MCF 10A (cell line): ENCODE data around the gene SSC5D. TPM values are rescaled to one million over a fixed set of nuclear protein-coding genes. Genes with fewer than 3 reads are reported as not detected.

Experiments used
- BruUV-seq: library from RNA; stranded (reverse); fragments of 400-500 nt; replicated peaks from 2 replicates; lab custom pipeline; 2021; lab: Mats Ljungman, UMichigan
- CTCF ChIA-PET: fragments of 300-600 bp; sonication (Branson Sonifier 250); formaldehyde crosslinking; extraction: SDS; loops from one replicate; lab custom pipeline; 2021; ENCODE audit warnings: antibody characterized with exemption, inconsistent platforms; lab: Yijun Ruan, JAX
- POLR2A ChIA-PET: fragments of 300-600, 350-650 bp; sonication (Branson Sonifier 250); formaldehyde crosslinking; extraction: SDS; loops from one replicate; lab custom pipeline; 2020; ENCODE audit warnings: antibody characterized with exemption, inconsistent platforms; lab: Yijun Ruan, JAX
- DNase-seq: peaks from one replicate; pipeline ENCODE4 v3.0.0-alpha.2; 2018; ENCODE audit not compliant: unreplicated experiment
- H3K27ac Mint-ChIP-seq: one replicate; pipeline ENCODE4 v1.8.0; 2022; ENCODE audit warnings: mild to moderate bottlenecking, low read depth, mixed read lengths; ENCODE audit not compliant: unreplicated experiment
- H3K27me3 Mint-ChIP-seq: one replicate; pipeline ENCODE4 v1.8.0; 2022; ENCODE audit warnings: mixed read lengths; ENCODE audit not compliant: insufficient read depth, unreplicated experiment
- H3K36me3 Mint-ChIP-seq: one replicate; pipeline ENCODE4 v1.8.0; 2022; ENCODE audit warnings: mild to moderate bottlenecking, moderate library complexity, mixed read lengths; ENCODE audit not compliant: insufficient read depth, unreplicated experiment
- H3K4me1 Mint-ChIP-seq: one replicate; pipeline ENCODE4 v1.8.0; 2022; ENCODE audit warnings: mixed read lengths; ENCODE audit not compliant: insufficient read depth, unreplicated experiment
- H3K4me3 Mint-ChIP-seq: one replicate; pipeline ENCODE4 v1.8.0; 2022; ENCODE audit warnings: mild to moderate bottlenecking, moderate library complexity, mixed read lengths; ENCODE audit not compliant: unreplicated experiment
- H3K9me3 Mint-ChIP-seq: one replicate; pipeline ENCODE4 v1.8.0; 2022; ENCODE audit warnings: mixed read lengths; ENCODE audit not compliant: unreplicated experiment
- CTCF ChIP-seq: fragments of 200-600 bp; IDR thresholded peaks from one replicate; pipeline ENCODE4 v1.8.0; 2022; ENCODE audit warnings: antibody characterized with exemption, mild to moderate bottlenecking; ENCODE audit not compliant: unreplicated experiment
- intact Hi-C: fragments of 100-400 bp; cut with micrococcal nuclease; formaldehyde crosslinking; loops from 2 replicates; pipeline ENCODE4 v1.14.1; 2022
- total RNA-seq: library from RNA; stranded (reverse); gene quantifications from 2 replicates; pipeline ENCODE4 v1.2.3, GENCODE V29; 2022

The SSC5D gene
- total RNA-seq, 1 experiment from 2014 or later = 0.33 TPM

- no peaks in the 10 kb centered on the region for H3K27me3 Mint-ChIP-seq
- CTCF ChIA-PET = interaction anchor here (0.7 to 1.8 kb wide), 5 partner anchors 10 to 325 kb away, joined by 3 to 13 read pairs (median 8); no protein-coding TSS in a partner anchor
- no peaks in the 10 kb centered on the region for H3K9me3 Mint-ChIP-seq
- BruUV-seq = no TSS peak
- POLR2A ChIA-PET = interaction anchor here (0.8 to 3.9 kb wide), 5 partner anchors 9 to 133 kb away, joined by 3 to 46 read pairs (median 3); partner anchors contain the start of genes FIZ1 and ZNF628
- no peaks in the 10 kb centered on the region for H3K36me3 Mint-ChIP-seq
- TF ChIP-seq CTCF = no peak
- H3K4me1 Mint-ChIP-seq = peaks cover 17% of the 10 kb centered on the region
- peak within 1 kb of the TSS; percentile 87 for H3K27ac Mint-ChIP-seq
- peak; percentile 50 for DNase-seq
- intact Hi-C loops = no loop called here
- H3K4me3 Mint-ChIP-seq = peak within 1 kb of the TSS; percentile 69
Measured at GRCh38 chr19:55484593-55485438, 3.4 kb upstream of the SSC5D start, which contains the start of gene NAT14. NAT14 (plus strand) TSS chr19:55485188; CDS start chr19:55485709, 521 bp downstream.

- peak overlapping the region; percentile 87 for H3K27ac Mint-ChIP-seq
- peaks cover 13% of the 10 kb centered on the region for H3K4me1 Mint-ChIP-seq
- H3K4me3 Mint-ChIP-seq = peak overlapping the region; percentile 69
- H3K9me3 Mint-ChIP-seq = no peaks in the 10 kb centered on the region
- no peak for DNase-seq
- intact Hi-C loops = no loop called here
- ChIA-PET CTCF (interaction anchor here (0.5 to 3.1 kb wide), 7 partner anchors 12 to 326 kb away, joined by 3 to 16 read pairs (median 5); no protein-coding TSS in a partner anchor), POLR2A (interaction anchor here (0.8 to 3.9 kb wide), 5 partner anchors 10 to 133 kb away, joined by 3 to 46 read pairs (median 3); partner anchors contain the start of genes FIZ1 and ZNF628)
- no peaks in the 10 kb centered on the region for H3K27me3 Mint-ChIP-seq
- TSS peak; percentile 19 for BruUV-seq
- no peaks in the 10 kb centered on the region for H3K36me3 Mint-ChIP-seq
- no peak for TF ChIP-seq CTCF
Measured at GRCh38 chr19:55485439-55486011, 2.7 kb upstream of the SSC5D start.

GRCh38 chr19:55486043-55486970 is 1.9 kb upstream of the SSC5D start:
- DNase-seq = peak; percentile 45
- H3K36me3 Mint-ChIP-seq = no peaks in the 10 kb centered on the region
- no peak for TF ChIP-seq CTCF
- peaks cover 14% of the 10 kb centered on the region for H3K4me1 Mint-ChIP-seq
- ChIA-PET CTCF (interaction anchor here (0.5 to 3.1 kb wide), 13 partner anchors 11 to 796 kb away, joined by 3 to 20 read pairs (median 4); partner anchors contain the start of gene ZNF865), POLR2A (interaction anchor here (0.8 to 3.9 kb wide), 6 partner anchors 10 to 227 kb away, joined by 3 to 46 read pairs (median 4); partner anchors contain the start of genes ISOC2, PPP6R1, UBE2S and ZNF628)
- H3K27me3 Mint-ChIP-seq = no peaks in the 10 kb centered on the region
- H3K9me3 Mint-ChIP-seq = no peaks in the 10 kb centered on the region
- no TSS peak for BruUV-seq
- peak overlapping the region; percentile 87 for H3K27ac Mint-ChIP-seq
- intact Hi-C loops = no loop called here
- peak overlapping the region; percentile 69 for H3K4me3 Mint-ChIP-seq
